OCI-LY7 (cell line): ENCODE measurements around the gene NELFA.

Experiments
- EZH2phosphoT487 ChIP-seq: fragments of 200-600 bp; sonication (generic); IDR thresholded peaks from 2 replicates; pipeline ENCODE4 v1.6.1; 2018; ENCODE audit warnings: low read depth, borderline replicate concordance, mild to moderate bottlenecking, mixed run types, antibody characterized with exemption, low read length, moderate library complexity, mixed read lengths
- TF ChIP-seq, protein P1 (sequence below): fragments of 200-600 bp; sonication (generic); conservative IDR thresholded peaks from 2 replicates; pipeline ENCODE4 v1.5.1; 2014; ENCODE audit warnings: mild to moderate bottlenecking, antibody characterized with exemption, low read length, moderate library complexity, mixed read lengths

DNA sequence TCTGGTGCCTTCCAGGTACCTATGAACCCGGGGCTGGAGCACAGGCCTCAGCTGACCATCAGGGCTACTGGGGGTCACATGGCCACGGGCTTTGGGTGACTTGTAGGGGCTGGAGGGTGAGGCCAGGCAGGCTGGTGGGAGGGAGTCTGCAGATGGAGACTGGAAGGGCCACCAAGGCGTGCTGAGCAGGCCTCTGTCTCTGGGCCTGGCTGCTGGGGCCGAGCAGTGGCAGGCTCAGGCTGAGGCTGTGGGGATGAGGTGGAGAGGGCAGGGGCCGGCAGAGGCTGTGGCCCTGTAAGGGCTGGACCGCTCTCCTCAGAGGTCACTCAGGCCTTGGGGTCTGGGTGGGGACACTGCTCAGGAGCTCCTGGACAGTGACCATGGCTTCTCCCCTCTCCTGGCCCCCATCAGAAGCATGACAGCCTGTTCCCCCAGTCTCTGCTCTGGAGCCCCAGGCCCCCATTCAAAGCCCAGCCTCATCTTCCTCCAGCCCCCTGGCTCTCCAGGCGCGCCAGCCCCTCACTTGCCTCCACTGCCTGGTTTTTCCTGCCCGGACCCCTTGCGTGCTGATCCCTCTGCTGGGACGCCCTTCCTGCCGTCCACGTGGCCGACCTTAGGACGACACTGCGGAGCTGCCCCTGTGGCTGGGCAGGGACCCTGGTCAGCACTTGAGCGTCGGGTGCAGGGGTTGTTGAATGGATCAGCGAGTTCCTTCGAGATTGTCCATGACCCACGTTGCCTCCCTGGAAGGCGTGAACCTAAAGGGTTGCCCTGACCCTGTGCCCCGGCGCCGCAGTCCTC, 39.2 kb upstream of the NELFA start:
- TF ChIP-seq, protein P1, sequence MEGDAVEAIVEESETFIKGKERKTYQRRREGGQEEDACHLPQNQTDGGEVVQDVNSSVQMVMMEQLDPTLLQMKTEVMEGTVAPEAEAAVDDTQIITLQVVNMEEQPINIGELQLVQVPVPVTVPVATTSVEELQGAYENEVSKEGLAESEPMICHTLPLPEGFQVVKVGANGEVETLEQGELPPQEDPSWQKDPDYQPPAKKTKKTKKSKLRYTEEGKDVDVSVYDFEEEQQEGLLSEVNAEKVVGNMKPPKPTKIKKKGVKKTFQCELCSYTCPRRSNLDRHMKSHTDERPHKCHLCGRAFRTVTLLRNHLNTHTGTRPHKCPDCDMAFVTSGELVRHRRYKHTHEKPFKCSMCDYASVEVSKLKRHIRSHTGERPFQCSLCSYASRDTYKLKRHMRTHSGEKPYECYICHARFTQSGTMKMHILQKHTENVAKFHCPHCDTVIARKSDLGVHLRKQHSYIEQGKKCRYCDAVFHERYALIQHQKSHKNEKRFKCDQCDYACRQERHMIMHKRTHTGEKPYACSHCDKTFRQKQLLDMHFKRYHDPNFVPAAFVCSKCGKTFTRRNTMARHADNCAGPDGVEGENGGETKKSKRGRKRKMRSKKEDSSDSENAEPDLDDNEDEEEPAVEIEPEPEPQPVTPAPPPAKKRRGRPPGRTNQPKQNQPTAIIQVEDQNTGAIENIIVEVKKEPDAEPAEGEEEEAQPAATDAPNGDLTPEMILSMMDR: no peak
- TF ChIP-seq EZH2phosphoT487: no peak
